GM18909 (cell line): ENCODE data around the gene HCFC2.
A peak's percentile ranks its signal among the peaks of the same experiment; 100 is the strongest.
"Not testable (repeated sequence)": the region's sequence is repeated elsewhere in the genome, so short reads cannot be mapped to it uniquely, and the experiment has no call there.

Experiments used
- ATAC-seq: cut with Tn5 transposase; IDR thresholded peaks from one replicate; pipeline ENCODE4 v1.9.1; 2021; ENCODE audit warnings: mild to moderate bottlenecking; ENCODE audit not compliant: unreplicated experiment, poor library complexity

HCFC2 gene

DNA sequence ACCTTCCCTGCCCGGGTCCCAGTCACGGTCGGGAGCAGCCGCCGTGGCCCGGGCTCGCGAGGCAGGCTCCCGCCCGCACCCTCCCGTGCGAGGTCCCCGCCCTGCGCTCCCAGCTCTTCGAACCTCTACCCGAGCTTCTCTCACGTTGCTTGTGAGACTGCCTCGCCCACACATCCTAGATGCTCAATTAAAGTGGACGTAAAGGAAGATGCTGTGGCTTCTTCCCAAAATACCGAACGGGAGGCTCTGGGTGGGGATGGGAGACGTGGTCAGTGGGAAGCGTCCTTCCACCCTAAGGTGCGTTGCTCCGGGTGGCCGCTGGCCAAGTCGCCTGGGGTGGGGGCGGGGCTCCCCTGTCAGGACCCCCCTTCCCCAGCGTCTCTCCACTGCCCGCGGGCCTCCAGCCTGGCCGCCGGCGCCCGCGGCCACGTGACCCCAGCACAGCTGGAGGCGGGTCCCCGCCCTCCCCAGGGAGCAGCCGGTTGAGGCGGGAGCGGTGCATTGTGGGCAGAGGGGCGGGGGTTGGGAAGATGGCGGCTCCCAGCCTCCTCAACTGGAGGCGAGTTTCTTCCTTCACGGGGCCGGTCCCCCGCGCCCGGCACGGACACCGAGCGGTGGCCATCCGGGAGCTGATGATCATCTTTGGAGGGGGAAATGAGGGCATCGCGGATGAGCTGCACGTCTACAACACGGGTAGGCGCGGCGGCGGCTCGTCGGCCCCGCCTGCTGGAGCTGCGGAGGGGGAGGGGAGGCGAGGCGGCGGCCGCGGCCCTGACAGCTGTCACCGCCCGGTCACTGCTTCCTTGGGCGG is at the start of gene HCFC2:
Gene HCFC2 (plus strand): TSS at position 501 of the 811 bp plus-strand sequence. CDS start 30 bp downstream, at position 531.
- peak; percentile 92 for ATAC-seq

- not testable (repeated sequence) for ATAC-seq
Observed at GRCh38 chr12:104021862-104022261, 42.5 kb upstream of the HCFC2 start.

DNA sequence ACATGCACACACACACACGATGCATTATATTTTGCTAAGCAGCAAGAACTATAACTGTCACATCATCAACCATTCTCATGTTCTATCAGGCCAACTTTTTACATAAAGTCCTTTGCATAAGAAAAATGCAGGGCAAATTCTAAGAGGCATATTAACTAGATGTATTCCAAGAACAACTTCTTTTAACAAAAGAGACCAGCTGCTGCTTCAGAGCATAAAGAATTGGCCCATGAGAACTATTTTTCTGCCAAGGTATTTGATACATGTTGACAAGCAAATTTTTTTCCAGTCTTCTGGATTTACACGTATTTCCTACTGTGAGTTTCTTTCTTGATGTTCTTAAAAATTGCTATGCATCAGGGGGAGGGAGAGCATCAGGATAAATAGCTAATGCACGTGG is 41.5 kb upstream of the HCFC2 start:
- no peak for ATAC-seq

- ATAC-seq: no peak
Observed at GRCh38 chr12:104023710-104024109, 40.6 kb upstream of the HCFC2 start.

- no peak for ATAC-seq
Observed at GRCh38 chr12:104024348-104024747, 40.0 kb upstream of the HCFC2 start.

DNA sequence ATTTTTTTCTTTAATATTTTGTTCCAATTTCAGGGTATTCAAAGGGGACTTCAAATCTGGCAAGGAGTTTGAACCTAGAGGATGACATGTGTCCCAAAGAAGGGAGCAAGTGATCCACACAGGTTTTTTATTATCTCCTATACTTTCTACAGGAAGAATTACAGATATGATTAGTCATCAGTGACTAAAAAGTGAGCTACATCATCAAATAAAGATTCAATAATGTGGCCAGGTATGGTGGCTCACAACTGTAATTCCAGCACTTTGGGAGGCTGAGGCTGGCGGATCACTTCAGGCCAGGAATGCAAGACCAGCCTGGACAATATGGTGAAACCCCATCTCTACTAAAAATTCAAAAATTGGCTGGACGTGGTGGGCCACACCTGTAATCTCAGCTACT is 38.6 kb upstream of the HCFC2 start:
- ATAC-seq: no peak

DNA sequence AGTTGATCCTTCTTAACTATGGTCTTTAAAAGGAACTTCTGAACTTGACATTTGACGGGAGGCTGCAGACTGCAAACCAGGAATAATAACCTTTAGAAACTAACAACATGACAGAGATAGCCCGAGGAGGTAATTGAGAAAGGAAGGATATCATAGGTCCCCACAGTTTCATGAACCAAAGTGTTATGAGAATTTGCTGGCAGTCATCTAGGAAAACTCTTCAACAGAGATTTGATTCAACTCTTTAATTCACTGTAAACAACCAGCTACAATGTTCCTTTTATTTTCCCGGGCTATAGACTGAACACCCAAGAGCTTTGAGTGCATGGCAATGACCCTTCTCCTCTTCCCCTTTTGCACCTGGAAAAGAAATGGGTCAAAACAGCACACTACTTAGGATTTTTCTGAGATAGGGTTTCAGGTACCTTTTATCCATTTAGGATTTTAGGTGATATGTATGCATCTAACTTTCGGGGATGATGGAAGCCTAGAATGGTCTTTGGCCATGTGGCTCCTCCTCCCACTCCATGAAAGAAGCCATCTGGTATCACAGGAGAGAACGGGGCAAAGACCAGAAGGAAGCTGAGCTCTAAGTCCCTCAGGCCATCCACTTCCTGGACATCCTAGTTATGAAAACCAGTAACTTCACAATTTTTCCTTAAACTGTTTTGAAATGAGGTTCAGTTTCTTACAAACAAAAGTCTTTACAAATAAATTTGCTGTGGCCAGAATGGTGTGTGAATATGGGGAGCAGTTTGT is 37.3 kb upstream of the HCFC2 start:
- ATAC-seq: no peak

DNA sequence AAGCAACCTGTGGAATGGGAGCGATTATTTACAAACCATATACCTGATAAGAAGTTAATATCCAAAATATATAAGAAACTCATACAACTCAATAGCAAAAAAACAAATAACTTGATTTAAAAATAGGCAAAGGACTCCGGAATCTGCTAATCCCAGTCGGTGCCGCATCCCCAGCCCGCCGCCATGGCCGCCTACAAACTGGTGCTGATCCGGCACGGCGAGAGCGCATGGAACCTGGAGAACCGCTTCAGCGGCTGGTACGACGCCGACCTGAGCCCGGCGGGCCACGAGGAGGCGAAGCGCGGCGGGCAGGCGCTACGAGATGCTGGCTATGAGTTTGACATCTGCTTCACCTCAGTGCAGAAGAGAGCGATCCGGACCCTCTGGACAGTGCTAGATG is 33.7 kb upstream of the HCFC2 start:
- ATAC-seq: not testable (repeated sequence)

GRCh38 chr12:104036143-104036542 is 28.2 kb upstream of the HCFC2 start:
- ATAC-seq: not testable (repeated sequence)

- not testable (repeated sequence) for ATAC-seq
Observed at GRCh38 chr12:104039769-104040168, 24.6 kb upstream of the HCFC2 start.

- ATAC-seq: no peak
Observed at GRCh38 chr12:104042580-104042979, 21.8 kb upstream of the HCFC2 start.

DNA sequence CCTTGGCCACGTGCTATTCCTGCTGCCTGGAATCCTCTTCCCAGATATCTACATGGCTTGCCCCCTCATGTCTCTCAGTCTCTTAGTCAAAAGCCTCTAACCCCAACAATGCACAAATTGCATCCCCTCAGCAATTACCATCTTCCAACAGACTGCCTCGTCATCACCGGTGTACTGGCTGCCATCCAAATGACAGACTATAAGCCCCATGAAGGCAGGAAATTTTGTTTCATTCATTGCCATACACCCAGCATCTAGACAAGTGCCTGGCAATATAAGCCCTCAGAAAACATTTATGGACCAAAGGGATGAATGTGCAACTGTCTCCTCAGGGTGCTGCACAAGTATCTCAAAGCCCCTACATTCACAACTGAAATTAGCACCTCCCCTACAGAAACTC is 20.2 kb upstream of the HCFC2 start:
- no peak for ATAC-seq

GRCh38 chr12:104046306-104046705 is 18.0 kb upstream of the HCFC2 start:
- no peak for ATAC-seq

DNA sequence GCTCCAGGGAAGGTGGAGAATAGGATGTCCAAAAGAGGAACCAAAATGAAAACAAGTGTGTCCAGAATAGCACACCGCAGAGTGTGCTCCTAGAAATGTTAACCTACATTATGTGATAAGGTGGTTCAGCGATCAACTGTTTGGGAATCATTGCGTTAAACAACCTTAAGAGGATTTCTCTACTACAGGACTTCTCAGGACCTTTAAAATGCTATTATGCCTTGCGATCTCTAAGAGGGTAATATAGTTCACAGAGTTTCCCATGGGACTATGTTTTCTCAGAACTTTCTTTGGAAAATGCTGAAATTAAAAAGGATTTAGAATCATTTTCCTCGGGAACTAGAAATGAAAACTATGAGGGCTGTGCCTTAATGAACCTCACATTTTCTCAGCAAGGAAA is 16.2 kb upstream of the HCFC2 start:
- ATAC-seq: no peak

GRCh38 chr12:104048811-104049210 is 15.5 kb upstream of the HCFC2 start:
- ATAC-seq: no peak

- ATAC-seq: no peak
Observed at GRCh38 chr12:104049278-104049902, 14.9 kb upstream of the HCFC2 start.

DNA sequence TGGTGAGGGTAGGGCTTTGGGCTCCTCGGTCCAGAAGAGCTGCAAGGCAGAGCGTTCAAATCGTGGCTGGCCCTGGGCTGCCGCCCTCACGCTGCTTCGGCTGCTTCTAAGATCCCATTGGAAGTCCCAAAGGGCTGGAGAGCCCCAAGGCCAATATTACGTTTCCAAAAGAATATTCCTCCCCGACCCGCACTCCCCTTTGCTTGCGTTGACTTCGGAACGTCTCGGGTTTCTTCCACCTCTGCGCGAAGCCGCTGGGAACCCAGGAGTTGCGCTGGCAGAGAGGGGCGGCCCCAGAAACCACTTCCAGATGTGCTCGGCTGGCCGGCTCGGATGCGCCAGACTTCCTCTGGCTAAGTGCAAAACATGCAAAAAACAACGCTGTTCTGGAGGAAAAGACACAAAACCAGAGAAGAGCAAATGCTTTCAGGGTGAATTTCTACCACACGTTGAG is 14.4 kb upstream of the HCFC2 start, which contains the start of gene GLT8D2:
Gene GLT8D2 (minus strand): TSS at position 285 of the 454 bp plus-strand sequence. CDS start 30,539 bp downstream, outside the sequence.
- no peak for ATAC-seq

DNA sequence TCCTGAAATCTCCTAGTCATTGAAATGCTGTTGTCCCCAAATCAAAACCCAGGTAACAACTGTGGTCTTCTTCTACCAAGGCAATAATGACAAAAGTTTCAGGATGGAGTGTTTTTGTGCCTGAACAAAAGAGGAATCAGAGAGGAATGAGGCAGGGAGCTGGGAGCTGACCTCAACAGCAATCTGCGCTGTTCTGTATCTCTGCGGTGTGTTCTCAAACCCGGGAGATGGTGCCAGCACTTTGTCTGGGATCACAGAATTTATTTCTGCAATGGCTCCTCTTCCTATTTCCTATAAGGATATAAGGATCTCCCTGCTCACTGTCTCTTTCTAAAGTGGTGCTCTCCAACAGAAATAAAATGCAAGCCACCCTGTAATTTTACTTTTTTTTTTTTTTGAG is 13.9 kb upstream of the HCFC2 start:
- ATAC-seq: no peak

DNA sequence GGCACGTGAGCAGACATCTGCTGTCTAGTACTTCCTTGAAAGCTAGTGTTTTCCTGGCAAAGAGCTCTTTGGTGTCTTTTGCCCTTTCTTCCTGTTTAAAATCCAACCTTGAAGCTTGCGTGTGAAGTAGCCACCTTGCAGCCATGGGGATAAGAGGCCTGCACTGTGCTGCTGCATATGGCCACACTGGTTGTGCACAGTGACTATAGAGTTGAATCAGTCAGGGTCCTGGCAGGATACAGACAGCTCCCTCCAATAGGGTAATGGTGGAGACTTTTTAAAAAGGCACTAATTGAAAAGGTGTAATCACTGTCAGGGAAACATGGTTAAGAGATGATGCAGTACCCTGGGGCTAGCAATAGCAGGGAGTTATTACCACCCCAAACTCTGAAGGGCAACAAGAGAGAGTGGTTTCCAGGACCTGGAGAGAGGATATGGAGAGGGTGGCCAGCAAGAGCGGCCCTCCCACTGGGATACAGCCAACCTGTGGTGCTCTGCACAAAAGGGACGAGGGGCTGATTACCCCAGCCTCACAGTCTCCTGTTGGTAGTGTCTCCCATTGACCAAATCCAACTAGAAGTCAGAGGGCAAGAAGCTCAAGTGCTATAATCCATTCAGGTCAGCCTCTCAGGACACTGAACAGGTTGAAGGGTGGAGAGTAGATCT is 9.5 kb upstream of the HCFC2 start:
- no peak for ATAC-seq

DNA sequence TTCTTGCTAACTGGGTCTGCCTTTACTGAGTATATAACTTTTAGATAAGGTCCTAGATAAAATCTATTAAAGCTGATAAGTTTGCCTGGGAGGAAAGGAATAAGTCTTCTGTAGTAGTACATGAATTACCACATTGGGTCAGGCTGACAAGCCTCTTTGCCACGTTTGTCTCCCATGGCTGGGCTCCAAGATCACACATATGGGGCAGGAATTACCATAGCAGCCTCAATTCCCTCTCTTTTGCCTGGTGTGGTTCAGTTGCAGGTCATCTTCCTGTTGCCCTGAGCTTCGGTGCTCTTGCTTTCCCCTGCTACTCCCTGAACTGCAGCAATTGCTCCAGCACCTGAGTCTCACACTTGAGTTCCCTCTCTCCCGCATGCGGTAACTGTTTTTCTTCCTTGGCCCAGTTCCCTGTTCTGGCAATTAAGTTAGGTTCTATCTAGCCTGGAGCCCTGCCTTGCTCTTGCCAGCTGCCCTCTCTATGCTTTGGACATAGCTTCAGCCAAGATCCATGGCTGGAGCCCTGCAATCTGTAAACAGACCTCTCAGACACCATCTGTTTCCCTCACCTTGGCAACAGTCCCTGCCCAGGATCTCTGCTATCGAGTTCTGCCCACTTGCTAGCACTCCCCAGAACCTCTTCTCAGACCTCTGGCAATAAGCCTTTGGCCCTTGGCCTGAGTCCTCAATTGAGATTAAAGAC is 8.5 kb upstream of the HCFC2 start:
- no peak for ATAC-seq
